Esophagus squamous epithelium (tissue), 4 donors: ENCODE results near the gene DHCR24.

ENCODE experiments used
- POLR2A ChIP-seq, 4 donors: fragments of 450-650 bp; IDR thresholded peaks; one replicate each; pipeline ENCODE4 v1.6.1; 2017; ENCODE audit warnings: antibody characterized with exemption in 4 of 4, mild to moderate bottlenecking in 4 of 4, moderate library complexity in 3 of 4
- TF ChIP-seq, protein P1 (sequence below), 6 experiments: fragments of 450-650 bp in 4 of 6; fragments of 200-600 bp in 2 of 6; sonication (generic) in 2 of 6; IDR thresholded peaks; one replicate each; pipeline ENCODE4 v1.5.1; 2016 to 2019; ENCODE audit warnings: antibody characterized with exemption in 6 of 6, mild to moderate bottlenecking in 4 of 6, moderate library complexity in 4 of 6

DNA sequence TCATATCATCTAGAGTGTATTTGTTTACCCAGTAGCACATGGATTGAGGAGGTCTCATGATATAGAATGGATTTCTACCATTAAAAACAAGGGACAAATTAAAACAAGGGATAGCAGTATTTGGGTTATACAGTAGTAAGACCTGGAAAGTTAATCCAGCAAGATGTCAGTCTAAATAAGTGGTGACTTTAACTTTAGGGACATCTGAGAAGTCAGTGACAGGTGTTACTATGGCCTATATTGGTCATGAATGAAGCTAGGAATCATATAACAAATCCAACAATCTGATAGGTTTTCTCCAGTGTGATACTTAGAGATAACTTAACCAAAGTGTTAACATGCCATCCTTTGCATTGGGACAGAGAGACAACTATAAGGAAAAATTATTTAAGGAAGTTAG, 42.7 kb upstream of the DHCR24 start:
- TF ChIP-seq POLR2A (IDR thresholded peaks at IDR 0.05): no peak
- TF ChIP-seq, protein P1, sequence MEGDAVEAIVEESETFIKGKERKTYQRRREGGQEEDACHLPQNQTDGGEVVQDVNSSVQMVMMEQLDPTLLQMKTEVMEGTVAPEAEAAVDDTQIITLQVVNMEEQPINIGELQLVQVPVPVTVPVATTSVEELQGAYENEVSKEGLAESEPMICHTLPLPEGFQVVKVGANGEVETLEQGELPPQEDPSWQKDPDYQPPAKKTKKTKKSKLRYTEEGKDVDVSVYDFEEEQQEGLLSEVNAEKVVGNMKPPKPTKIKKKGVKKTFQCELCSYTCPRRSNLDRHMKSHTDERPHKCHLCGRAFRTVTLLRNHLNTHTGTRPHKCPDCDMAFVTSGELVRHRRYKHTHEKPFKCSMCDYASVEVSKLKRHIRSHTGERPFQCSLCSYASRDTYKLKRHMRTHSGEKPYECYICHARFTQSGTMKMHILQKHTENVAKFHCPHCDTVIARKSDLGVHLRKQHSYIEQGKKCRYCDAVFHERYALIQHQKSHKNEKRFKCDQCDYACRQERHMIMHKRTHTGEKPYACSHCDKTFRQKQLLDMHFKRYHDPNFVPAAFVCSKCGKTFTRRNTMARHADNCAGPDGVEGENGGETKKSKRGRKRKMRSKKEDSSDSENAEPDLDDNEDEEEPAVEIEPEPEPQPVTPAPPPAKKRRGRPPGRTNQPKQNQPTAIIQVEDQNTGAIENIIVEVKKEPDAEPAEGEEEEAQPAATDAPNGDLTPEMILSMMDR (IDR thresholded peaks at IDR 0.05): no peak
